Suprapubic skin (tissue), 4 donors: ENCODE data around the gene CHD9. TPM values are rescaled to one million over a fixed set of nuclear protein-coding genes. Genes with fewer than 3 reads are reported as not detected.

Source experiments
- DNase-seq, 2 donors: peaks; one replicate each; pipeline ENCODE4 v3.0.0-alpha.2; 2019; ENCODE audit warnings: low spot score in 2 of 2
- H3K27ac ChIP-seq: fragments of 200-600 bp; sonication (generic); one replicate; pipeline ENCODE4 v1.5.1; 2019
- H3K27me3 ChIP-seq: fragments of 200-600 bp; sonication (generic); one replicate; pipeline ENCODE4 v1.5.1; 2019
- H3K36me3 ChIP-seq: fragments of 200-600 bp; sonication (generic); one replicate; pipeline ENCODE4 v1.5.1; 2019
- H3K4me1 ChIP-seq: fragments of 200-600 bp; sonication (generic); one replicate; pipeline ENCODE4 v1.5.1; 2019
- H3K4me3 ChIP-seq: fragments of 200-600 bp; sonication (generic); one replicate; pipeline ENCODE4 v1.5.1; 2019; ENCODE audit warnings: mild to moderate bottlenecking
- H3K9me3 ChIP-seq: fragments of 200-600 bp; sonication (generic); one replicate; pipeline ENCODE4 v1.5.1; 2019
- EP300 ChIP-seq: sonication (generic); formaldehyde crosslinking; IDR thresholded peaks from one replicate; pipeline ENCODE4 v1.6.1; 2017; ENCODE audit warnings: antibody characterized with exemption
- POLR2A ChIP-seq, 2 donors: fragments of 450-650 bp; IDR thresholded peaks; one replicate each; pipeline ENCODE4 v1.6.1; 2017; ENCODE audit warnings: antibody characterized with exemption in 2 of 2, mild to moderate bottlenecking in 2 of 2, moderate library complexity in 2 of 2
- POLR2AphosphoS5 ChIP-seq, 3 donors: sonication (generic); formaldehyde crosslinking; IDR thresholded peaks; one replicate each; pipeline ENCODE4 v1.6.1; 2017; ENCODE audit warnings: antibody characterized with exemption in 3 of 3
- WGBS: methylation state at CpG from one replicate; pipeline ENCODE4 v1.1.5; 2018; 5-methylcytosine and 5-hydroxymethylcytosine counted together
- total RNA-seq, 4 donors: library from RNA; depleted of rRNA; stranded (reverse); fragments of >200 nt; gene quantifications; one replicate each; pipeline ENCODE4 v1.1.0, GENCODE V29; 2016
- TF ChIP-seq, protein P1 (sequence below), 2 donors: fragments of 200-600 bp in 1 of 2; fragments of 450-650 bp in 1 of 2; sonication (generic) in 1 of 2; IDR thresholded peaks; one replicate each; pipeline ENCODE4 v1.5.1; 2016 to 2019; ENCODE audit warnings: antibody characterized with exemption in 2 of 2, mild to moderate bottlenecking in 1 of 2, moderate library complexity in 1 of 2

Gene CHD9
- total RNA-seq, 4 donors from 2014 or later = 56.6 to 129 (median 70.4) TPM

DNA sequence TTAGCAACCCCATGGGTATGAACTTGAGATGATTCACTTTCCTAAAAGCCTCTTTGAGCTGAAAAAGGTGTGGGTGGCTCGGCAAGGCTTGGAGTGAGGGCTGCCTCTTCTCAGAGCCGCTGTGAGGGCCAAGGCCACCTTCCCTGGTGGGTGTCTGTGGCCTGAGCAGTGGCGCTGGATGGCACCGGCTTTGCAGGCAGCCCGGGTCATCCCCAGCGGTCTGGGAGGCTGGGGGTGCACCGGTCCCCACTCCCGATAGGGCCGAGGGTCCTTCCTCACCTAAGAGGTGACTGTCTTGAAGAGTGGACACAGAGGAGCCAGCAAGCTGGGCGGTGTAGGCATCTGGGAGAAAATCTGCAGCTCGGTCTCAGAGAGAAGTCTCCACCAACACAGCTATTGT is 300.3 kb downstream of the CHD9 start:
- WGBS = 96% methylated on average over 11 of the region's 11 CpGs
- DNase-seq = no peak
- H3K9me3 ChIP-seq = no peaks in the 10 kb centered on the region
- H3K4me3 ChIP-seq = no peak overlapping the region
- TF ChIP-seq, protein P1, sequence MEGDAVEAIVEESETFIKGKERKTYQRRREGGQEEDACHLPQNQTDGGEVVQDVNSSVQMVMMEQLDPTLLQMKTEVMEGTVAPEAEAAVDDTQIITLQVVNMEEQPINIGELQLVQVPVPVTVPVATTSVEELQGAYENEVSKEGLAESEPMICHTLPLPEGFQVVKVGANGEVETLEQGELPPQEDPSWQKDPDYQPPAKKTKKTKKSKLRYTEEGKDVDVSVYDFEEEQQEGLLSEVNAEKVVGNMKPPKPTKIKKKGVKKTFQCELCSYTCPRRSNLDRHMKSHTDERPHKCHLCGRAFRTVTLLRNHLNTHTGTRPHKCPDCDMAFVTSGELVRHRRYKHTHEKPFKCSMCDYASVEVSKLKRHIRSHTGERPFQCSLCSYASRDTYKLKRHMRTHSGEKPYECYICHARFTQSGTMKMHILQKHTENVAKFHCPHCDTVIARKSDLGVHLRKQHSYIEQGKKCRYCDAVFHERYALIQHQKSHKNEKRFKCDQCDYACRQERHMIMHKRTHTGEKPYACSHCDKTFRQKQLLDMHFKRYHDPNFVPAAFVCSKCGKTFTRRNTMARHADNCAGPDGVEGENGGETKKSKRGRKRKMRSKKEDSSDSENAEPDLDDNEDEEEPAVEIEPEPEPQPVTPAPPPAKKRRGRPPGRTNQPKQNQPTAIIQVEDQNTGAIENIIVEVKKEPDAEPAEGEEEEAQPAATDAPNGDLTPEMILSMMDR (IDR thresholded peaks at IDR 0.05) = no peak
- TF ChIP-seq POLR2A (IDR thresholded peaks at IDR 0.05) (no peak), EP300 (no peak), POLR2AphosphoS5 (IDR thresholded peaks at IDR 0.05) (no peak)
- no peaks in the 10 kb centered on the region for H3K4me1 ChIP-seq
- H3K27ac ChIP-seq = no peak overlapping the region
- no peaks in the 10 kb centered on the region for H3K36me3 ChIP-seq
- peaks cover 6% of the 10 kb centered on the region for H3K27me3 ChIP-seq

DNA sequence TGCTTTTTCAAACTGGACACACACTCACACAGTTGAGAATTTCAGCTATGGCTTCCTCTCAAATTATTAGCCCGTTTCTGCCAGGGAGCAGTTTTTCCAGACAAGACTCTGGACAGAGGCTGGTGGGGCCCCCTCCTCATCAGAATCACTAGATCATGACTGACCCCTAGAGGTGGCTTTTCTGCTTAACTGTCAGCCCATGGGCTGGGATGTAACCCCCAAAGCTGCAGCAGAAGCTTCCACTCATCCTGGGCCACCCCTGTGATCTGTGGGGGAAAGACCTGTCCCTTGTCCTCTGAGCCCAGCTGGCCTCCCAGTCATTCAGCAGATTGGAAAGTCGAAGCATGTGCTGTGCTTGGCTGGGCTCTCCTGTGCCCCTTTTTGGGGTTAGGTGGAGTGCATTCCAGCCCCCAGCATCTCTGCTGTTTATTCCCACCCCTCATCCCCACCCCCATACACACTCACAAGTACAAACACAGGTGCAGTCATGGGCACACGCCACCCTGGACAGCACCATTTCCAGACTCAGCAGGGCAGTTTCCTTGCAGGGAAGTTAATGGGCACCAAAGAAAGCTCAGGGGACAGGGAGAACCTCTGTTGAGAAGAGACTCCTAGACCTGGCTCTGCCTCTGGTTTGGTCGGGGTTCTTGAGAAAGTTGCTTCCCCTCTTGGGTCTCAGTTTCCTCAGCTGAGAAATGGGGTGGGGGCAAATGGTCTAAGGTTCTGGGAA is 301.9 kb downstream of the CHD9 start:
- H3K27ac ChIP-seq = no peak overlapping the region
- peaks cover 6% of the 10 kb centered on the region for H3K27me3 ChIP-seq
- H3K9me3 ChIP-seq = no peaks in the 10 kb centered on the region
- WGBS = 64% methylated on average over 3 of the region's 4 CpGs
- H3K4me1 ChIP-seq = no peaks in the 10 kb centered on the region
- no peak overlapping the region for H3K4me3 ChIP-seq
- TF ChIP-seq EP300 (no peak), POLR2A (IDR thresholded peaks at IDR 0.05) (no peak), POLR2AphosphoS5 (IDR thresholded peaks at IDR 0.05) (no peak)
- TF ChIP-seq, protein P1 (IDR thresholded peaks at IDR 0.05) = no peak
- H3K36me3 ChIP-seq = no peaks in the 10 kb centered on the region
- no peak for DNase-seq

DNA sequence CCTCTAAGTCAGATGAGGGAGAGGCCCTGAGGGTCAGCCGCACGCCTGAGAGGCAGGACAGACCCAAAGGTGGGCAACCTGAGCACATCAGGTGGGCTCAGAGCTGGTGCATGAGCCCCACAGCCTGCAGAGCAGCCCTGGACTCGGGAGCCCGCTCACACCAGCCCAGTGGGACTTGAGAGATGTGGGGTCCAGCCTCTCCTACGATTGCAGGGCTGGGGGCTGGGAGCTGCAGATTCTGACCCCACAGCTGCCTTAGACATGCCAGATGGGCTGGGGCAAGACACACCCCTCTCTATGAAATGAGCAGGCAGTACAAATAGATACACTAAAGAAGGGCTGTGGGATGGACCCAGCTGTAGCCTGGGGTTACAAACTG is 302.4 kb downstream of the CHD9 start:
- Histone ChIP-seq H3K4me1 (no peaks in the 10 kb centered on the region), H3K27ac (no peak overlapping the region), H3K9me3 (no peaks in the 10 kb centered on the region), H3K27me3 (peaks cover 6% of the 10 kb centered on the region), H3K4me3 (no peak overlapping the region), H3K36me3 (no peaks in the 10 kb centered on the region)
- WGBS = 84% methylated on average over 3 of the region's 5 CpGs
- no peak for DNase-seq
- TF ChIP-seq POLR2A (IDR thresholded peaks at IDR 0.05) = no peak
- TF ChIP-seq POLR2AphosphoS5 (IDR thresholded peaks at IDR 0.05) = no peak
- no peak for TF ChIP-seq EP300

DNA sequence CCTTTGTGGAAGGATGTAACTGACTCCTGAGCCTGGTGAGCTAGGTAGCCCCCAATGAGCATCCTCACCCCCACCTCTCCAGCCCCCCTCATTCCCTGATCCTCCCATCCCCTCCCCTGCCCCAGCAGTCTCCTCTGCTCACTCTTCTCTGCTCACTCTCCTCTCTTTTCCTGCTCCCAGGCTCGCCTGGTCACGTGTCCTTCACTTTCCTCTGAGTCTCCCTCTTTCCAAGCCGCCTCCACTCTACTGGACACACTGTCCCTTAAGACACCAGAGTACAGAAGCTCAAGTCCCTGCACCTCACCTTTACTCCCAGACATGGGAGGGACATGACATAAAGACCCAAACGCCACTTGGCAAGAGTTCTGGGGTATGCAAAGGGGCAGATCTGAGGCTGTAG is 303.2 kb downstream of the CHD9 start:
- DNase-seq = no peak
- H3K9me3 ChIP-seq = no peaks in the 10 kb centered on the region
- H3K36me3 ChIP-seq = no peaks in the 10 kb centered on the region
- WGBS = 63% methylated on average over 4 of the region's 4 CpGs
- TF ChIP-seq POLR2A (IDR thresholded peaks at IDR 0.05) (no peak), POLR2AphosphoS5 (IDR thresholded peaks at IDR 0.05) (no peak), EP300 (no peak)
- TF ChIP-seq, protein P1 (IDR thresholded peaks at IDR 0.05) = no peak
- H3K4me1 ChIP-seq = no peaks in the 10 kb centered on the region
- H3K27ac ChIP-seq = no peak overlapping the region
- H3K4me3 ChIP-seq = no peak overlapping the region
- peaks cover 6% of the 10 kb centered on the region for H3K27me3 ChIP-seq

DNA sequence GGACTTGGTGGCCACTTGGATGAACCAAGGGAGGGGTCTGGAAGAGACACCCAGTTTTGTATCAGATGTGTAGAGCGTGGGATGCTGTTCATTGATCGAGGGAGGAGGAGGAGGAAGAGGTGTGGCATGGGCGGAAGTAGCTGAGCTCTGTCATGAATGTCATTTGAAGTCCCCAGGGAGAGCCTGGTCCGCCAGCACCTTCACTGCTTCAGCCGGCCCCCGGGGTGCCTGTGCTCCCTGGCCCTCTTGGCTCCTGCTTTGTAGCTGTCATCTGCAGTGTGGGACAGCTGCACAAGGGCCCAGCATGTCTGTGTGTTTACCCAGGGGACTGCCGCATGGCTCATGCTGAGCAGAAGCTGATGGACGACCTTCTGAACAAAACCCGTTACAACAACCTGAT is 304.1 kb downstream of the CHD9 start:
- H3K4me3 ChIP-seq = no peak overlapping the region
- WGBS = 77% methylated on average over 7 of the region's 9 CpGs
- no peaks in the 10 kb centered on the region for H3K9me3 ChIP-seq
- TF ChIP-seq POLR2A (IDR thresholded peaks at IDR 0.05) (no peak), POLR2AphosphoS5 (IDR thresholded peaks at IDR 0.05) (no peak), EP300 (no peak)
- H3K27ac ChIP-seq = no peak overlapping the region
- DNase-seq = no peak
- no peaks in the 10 kb centered on the region for H3K4me1 ChIP-seq
- H3K27me3 ChIP-seq = peaks cover 6% of the 10 kb centered on the region
- H3K36me3 ChIP-seq = no peaks in the 10 kb centered on the region

DNA sequence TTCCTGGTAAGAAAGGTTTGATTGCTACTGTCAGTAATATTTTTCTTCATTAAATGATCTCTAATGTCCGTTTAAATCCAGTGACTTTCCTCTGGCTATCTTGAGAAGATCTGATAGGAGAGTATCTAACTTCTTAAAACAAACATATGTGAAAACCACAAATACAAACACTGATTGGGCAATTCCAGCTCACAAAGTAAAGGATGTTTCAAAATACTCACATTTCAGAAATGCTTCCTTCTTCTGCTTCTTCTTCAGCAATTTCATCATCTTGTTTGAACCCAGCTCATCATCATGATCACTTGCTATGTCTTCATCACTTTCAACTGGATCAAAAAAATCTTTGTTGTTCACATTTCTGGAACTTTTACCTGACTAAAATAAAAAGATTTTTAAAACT is 315.1 kb downstream of the CHD9 start:
- Histone ChIP-seq H3K4me3 (no peak overlapping the region), H3K27ac (no peak overlapping the region), H3K27me3 (peaks cover 13% of the 10 kb centered on the region), H3K36me3 (no peaks in the 10 kb centered on the region), H3K4me1 (peaks cover 14% of the 10 kb centered on the region), H3K9me3 (no peaks in the 10 kb centered on the region)
- WGBS = 72% methylated on average over 1 of the region's 1 CpG
- TF ChIP-seq POLR2A (IDR thresholded peaks at IDR 0.05) (no peak), POLR2AphosphoS5 (IDR thresholded peaks at IDR 0.05) (no peak), EP300 (no peak)
- TF ChIP-seq, protein P1 (IDR thresholded peaks at IDR 0.05) = no peak
- no peak for DNase-seq
